Measurements from ENCODE around the gene NDOR1.

Gene NDOR1

DNA sequence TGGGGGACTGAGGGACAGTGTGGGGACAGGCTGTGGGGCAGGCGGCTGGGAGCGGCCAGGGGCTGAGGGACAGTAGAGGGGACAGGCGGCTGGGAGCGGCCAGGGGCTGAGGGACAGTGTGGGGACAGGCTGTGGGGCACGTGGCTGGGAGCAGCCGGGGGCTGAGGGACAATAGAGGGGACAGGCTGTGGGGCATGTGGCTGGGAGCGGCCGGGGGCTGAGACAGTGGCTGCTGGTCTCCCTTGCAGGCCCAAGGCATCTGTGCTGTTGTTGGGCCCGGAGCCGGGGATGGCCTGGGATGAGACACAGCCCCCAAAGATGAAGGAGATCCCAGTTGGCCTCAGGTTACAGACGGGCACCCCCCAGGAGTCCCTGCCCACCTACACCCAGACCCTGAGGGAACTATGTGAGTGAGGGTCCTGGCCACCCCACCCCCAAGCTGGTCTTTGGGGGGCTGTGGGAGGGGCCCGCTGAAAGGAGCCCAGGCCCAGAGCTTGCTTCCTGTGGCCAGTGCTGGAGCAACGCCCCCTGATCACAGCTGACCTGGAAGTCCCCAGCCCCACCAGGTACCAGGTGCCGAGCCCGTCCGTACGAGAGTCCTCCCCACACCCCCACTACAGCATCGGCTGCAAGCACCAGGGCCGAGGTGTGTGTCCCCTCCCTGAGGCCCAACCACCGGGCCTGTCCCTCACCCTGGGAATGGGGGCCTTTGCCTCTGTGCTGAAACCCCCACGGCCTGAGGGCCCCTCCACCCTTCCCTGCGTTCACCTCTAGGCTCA lies 46.2 kb downstream of the NDOR1 start:
- TF ChIP-seq, protein P1, sequence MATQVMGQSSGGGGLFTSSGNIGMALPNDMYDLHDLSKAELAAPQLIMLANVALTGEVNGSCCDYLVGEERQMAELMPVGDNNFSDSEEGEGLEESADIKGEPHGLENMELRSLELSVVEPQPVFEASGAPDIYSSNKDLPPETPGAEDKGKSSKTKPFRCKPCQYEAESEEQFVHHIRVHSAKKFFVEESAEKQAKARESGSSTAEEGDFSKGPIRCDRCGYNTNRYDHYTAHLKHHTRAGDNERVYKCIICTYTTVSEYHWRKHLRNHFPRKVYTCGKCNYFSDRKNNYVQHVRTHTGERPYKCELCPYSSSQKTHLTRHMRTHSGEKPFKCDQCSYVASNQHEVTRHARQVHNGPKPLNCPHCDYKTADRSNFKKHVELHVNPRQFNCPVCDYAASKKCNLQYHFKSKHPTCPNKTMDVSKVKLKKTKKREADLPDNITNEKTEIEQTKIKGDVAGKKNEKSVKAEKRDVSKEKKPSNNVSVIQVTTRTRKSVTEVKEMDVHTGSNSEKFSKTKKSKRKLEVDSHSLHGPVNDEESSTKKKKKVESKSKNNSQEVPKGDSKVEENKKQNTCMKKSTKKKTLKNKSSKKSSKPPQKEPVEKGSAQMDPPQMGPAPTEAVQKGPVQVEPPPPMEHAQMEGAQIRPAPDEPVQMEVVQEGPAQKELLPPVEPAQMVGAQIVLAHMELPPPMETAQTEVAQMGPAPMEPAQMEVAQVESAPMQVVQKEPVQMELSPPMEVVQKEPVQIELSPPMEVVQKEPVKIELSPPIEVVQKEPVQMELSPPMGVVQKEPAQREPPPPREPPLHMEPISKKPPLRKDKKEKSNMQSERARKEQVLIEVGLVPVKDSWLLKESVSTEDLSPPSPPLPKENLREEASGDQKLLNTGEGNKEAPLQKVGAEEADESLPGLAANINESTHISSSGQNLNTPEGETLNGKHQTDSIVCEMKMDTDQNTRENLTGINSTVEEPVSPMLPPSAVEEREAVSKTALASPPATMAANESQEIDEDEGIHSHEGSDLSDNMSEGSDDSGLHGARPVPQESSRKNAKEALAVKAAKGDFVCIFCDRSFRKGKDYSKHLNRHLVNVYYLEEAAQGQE (IDR thresholded peaks at IDR 0.05; ENCODE audit: insufficient replicate concordance, low read depth), result no peak
- TF ChIP-seq GABPA (IDR thresholded peaks at IDR 0.05; ENCODE audit: low read depth) (no peak), POLR2AphosphoS5 (IDR thresholded peaks at IDR 0.05; ENCODE audit: low read depth) (no peak), SPI1 (IDR thresholded peaks at IDR 0.05; ENCODE audit: borderline replicate concordance, low read depth) (no peak)
- TF ChIP-seq, protein P2, sequence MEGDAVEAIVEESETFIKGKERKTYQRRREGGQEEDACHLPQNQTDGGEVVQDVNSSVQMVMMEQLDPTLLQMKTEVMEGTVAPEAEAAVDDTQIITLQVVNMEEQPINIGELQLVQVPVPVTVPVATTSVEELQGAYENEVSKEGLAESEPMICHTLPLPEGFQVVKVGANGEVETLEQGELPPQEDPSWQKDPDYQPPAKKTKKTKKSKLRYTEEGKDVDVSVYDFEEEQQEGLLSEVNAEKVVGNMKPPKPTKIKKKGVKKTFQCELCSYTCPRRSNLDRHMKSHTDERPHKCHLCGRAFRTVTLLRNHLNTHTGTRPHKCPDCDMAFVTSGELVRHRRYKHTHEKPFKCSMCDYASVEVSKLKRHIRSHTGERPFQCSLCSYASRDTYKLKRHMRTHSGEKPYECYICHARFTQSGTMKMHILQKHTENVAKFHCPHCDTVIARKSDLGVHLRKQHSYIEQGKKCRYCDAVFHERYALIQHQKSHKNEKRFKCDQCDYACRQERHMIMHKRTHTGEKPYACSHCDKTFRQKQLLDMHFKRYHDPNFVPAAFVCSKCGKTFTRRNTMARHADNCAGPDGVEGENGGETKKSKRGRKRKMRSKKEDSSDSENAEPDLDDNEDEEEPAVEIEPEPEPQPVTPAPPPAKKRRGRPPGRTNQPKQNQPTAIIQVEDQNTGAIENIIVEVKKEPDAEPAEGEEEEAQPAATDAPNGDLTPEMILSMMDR (IDR thresholded peaks at IDR 0.05; ENCODE audit: insufficient read depth, low read length), result no peak
- no peaks in the 10 kb centered on the region for H3K27me3 ChIP-seq (ENCODE audit: insufficient read depth, poor library complexity, severe bottlenecking)
- no peak overlapping the region for H3K27ac ChIP-seq (replicated peaks)
- no peak overlapping the region for H3K4me3 ChIP-seq (replicated peaks; ENCODE audit: insufficient read depth, low read length)
- no peak for DNase-seq (ENCODE audit: low read depth in 1 of 2, low spot score in 1 of 2)

DNA sequence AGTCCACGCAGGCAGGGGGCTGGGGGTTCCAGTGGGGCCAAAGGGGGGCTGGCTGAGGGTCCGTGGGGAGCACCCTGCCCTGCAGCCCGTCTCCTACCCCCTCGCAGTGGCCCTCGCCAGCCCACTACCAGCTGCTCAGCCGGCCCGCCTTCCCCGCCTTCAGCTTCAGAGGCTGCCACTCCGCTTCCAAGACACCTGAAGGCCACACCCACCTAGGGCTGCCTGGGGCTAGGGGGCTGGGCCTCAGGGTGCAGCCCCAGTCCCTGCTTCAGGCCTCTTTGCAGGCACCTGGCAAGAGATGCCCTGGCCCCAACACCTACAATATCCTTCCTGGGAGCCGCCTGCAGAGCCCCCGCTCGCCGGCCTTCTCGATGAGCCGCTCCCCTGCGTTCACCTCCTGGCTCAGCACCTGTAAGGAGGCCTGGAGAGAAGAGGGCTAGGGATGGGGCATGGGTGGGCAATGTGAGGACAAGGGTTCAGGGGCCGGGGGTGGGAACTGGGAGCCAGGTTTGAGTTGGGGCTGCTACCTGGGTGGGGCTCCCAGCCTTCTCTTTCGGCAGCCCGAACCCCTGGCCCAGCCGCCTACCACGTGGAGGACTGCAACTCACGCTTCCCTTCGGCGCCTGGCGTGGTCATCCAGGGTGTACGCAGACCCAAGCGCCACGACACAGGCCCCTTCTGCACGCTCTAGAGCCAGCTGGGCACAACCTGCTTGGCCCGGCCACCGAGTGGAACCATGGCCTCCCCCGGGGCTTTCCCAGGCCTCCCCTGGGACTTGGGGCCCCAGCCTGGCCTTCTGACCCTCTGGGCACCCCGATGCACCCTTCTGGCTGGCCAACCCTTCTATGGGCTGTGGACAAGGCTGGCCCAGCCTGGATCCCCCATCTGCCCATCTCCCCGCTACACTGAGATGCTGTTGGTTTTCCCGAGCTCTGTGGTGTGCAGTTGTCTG lies 47.3 kb downstream of the NDOR1 start:
- no peak for TF ChIP-seq SPI1 (IDR thresholded peaks at IDR 0.05; ENCODE audit: borderline replicate concordance, low read depth)
- TF ChIP-seq, protein P1 (IDR thresholded peaks at IDR 0.05; ENCODE audit: insufficient replicate concordance, low read depth), result no peak
- TF ChIP-seq POLR2AphosphoS5 (IDR thresholded peaks at IDR 0.05; ENCODE audit: low read depth), result no peak
- TF ChIP-seq, protein P2 (IDR thresholded peaks at IDR 0.05; ENCODE audit: insufficient read depth, low read length), result no peak
- TF ChIP-seq GABPA (IDR thresholded peaks at IDR 0.05; ENCODE audit: low read depth), result no peak
- no peak for DNase-seq (ENCODE audit: low read depth in 1 of 2, low spot score in 1 of 2)
- H3K27me3 ChIP-seq (ENCODE audit: insufficient read depth, poor library complexity, severe bottlenecking), result no peaks in the 10 kb centered on the region
- H3K27ac ChIP-seq (replicated peaks), result no peak overlapping the region
- no peak overlapping the region for H3K4me3 ChIP-seq (replicated peaks; ENCODE audit: insufficient read depth, low read length)

DNA sequence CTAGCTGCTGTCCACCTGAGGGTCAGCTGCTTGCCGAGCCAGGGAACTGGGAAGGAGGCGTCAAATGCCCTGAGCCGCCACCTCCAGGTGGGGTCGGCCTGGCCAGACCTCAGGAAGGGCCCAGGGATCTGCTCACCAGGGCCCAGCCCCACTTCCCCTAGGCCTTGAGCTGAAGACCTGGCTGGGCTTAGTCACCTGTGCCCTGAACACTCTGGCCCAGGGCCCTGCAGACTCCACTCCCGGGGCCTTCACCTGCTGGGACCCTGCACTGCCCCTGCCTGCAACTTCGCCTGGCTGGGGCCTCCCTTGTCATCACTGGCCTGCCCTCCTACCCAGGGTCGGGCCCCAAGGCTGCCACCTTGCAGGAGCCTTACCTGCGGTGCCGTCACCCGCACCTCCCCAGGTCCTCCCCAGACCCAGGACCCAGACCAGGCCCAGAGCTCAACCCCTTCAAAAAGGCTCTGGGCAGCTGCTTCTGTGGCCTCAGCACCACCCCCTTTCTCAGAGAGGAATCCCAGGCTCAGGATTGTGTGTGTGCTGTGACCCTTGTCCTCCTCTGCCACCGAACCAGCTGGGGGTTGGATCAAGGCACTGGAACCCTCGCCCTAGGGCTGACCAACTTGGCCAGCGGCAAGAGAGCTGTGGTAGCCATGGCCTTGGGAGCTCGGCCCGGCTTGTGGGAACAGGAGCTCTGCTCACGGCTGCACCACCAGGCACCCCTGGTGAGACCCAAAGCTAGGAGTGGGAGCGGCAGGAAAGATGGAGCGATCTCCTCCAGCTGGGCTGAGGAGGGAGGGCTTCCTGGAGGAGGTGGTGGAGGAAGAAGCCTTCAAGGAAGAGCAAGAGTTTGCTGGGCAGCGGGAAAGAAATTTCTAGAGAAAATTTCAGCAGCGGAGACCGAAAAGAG lies 48.5 kb downstream of the NDOR1 start:
- no peak overlapping the region for H3K27ac ChIP-seq (replicated peaks)
- TF ChIP-seq, protein P1 (IDR thresholded peaks at IDR 0.05; ENCODE audit: insufficient replicate concordance, low read depth), result no peak
- TF ChIP-seq, protein P2 (IDR thresholded peaks at IDR 0.05; ENCODE audit: insufficient read depth, low read length), result no peak
- no peak for TF ChIP-seq SPI1 (IDR thresholded peaks at IDR 0.05; ENCODE audit: borderline replicate concordance, low read depth)
- TF ChIP-seq POLR2AphosphoS5 (IDR thresholded peaks at IDR 0.05; ENCODE audit: low read depth), result no peak
- TF ChIP-seq GABPA (IDR thresholded peaks at IDR 0.05; ENCODE audit: low read depth), result no peak
- H3K4me3 ChIP-seq (replicated peaks; ENCODE audit: insufficient read depth, low read length), result peak overlapping the region; percentile 96
- no peak for DNase-seq (ENCODE audit: low read depth in 1 of 2, low spot score in 1 of 2)
- H3K27me3 ChIP-seq (ENCODE audit: insufficient read depth, poor library complexity, severe bottlenecking), result no peaks in the 10 kb centered on the region

Measured in HL-60 (cell line).